Activated CD4-positive, alpha-beta T cell treated with anti-CD3 and anti-CD28 coated beads, Interleukin-2, amount 10 ng/mL, durations not matched to agents 24 days and 14 days (primary cell): ENCODE data around the gene PGLYRP2. TPM values are rescaled to one million over a fixed set of nuclear protein-coding genes. Genes with fewer than 3 reads are reported as not detected.

ENCODE experiments used
- DNase-seq: peaks from one replicate; pipeline ENCODE4 v3.0.0; 2022
- H3K27ac Mint-ChIP-seq: one replicate; pipeline ENCODE4 v1.8.0; 2022; ENCODE audit warnings: mild to moderate bottlenecking, mixed read lengths
- H3K27me3 Mint-ChIP-seq: one replicate; pipeline ENCODE4 v1.8.0; 2022; ENCODE audit warnings: mixed read lengths
- H3K36me3 Mint-ChIP-seq: one replicate; pipeline ENCODE4 v1.8.0; 2022; ENCODE audit warnings: low read depth, mild to moderate bottlenecking, mixed read lengths
- H3K4me1 Mint-ChIP-seq: one replicate; pipeline ENCODE4 v1.8.0; 2021; ENCODE audit warnings: mixed read lengths
- H3K4me3 Mint-ChIP-seq: one replicate; pipeline ENCODE4 v1.8.0; 2022; ENCODE audit warnings: mild to moderate bottlenecking, moderate library complexity, mixed read lengths
- H3K9me3 Mint-ChIP-seq: one replicate; pipeline ENCODE4 v1.8.0; 2021; ENCODE audit warnings: mixed read lengths
- intact Hi-C: fragments of 100-400 bp; cut with micrococcal nuclease; formaldehyde crosslinking; loops from one replicate; pipeline ENCODE4 v1.15.1; 2023
- total RNA-seq: library from RNA; stranded (reverse); gene quantifications from 2 replicates; pipeline ENCODE4 v1.2.3, GENCODE V29; 2022

Gene PGLYRP2
- total RNA-seq, 1 donor from 2014 or later: not detected

DNA sequence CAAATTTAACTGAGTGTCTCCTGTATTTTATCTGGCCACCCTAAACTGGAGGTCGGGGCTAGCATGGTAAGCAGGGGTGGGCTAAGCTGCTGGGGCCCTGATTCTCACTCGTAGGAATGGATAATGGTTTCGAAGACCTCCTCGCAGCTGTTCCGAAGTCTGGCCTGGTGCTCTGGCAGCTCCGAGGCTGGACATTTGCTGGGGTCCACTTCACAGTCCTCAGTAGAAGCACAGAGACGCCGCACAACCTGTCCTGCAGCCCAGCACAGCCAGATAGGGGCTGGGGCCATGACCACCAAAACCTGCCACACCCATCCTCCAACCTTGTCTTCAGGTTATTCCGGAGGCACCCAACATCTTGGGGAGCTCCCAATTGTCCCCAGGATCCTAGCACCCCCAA lies 23.3 kb downstream of the PGLYRP2 start:
- Mint-ChIP-seq H3K4me1 (peaks cover 19% of the 10 kb centered on the region), H3K9me3 (no peaks in the 10 kb centered on the region), H3K36me3 (peaks cover 70% of the 10 kb centered on the region), H3K27ac (no peak overlapping the region), H3K4me3 (no peak overlapping the region), H3K27me3 (no peaks in the 10 kb centered on the region)
- intact Hi-C loops: no loop called here
- DNase-seq: no peak

- DNase-seq: no peak
- H3K27ac Mint-ChIP-seq: peak overlapping the region; percentile 41
- H3K4me3 Mint-ChIP-seq: no peak overlapping the region
- H3K9me3 Mint-ChIP-seq: peaks cover 6% of the 10 kb centered on the region
- peaks cover 24% of the 10 kb centered on the region for H3K4me1 Mint-ChIP-seq
- no peaks in the 10 kb centered on the region for H3K27me3 Mint-ChIP-seq
- H3K36me3 Mint-ChIP-seq: peaks cover 64% of the 10 kb centered on the region
- intact Hi-C loops: no loop called here
These were observed 25.1 kb downstream of the PGLYRP2 start for GRCh38 chr19:15453906-15454860.

- H3K36me3 Mint-ChIP-seq: peaks cover 67% of the 10 kb centered on the region
- intact Hi-C loops: no loop called here
- no peak overlapping the region for H3K4me3 Mint-ChIP-seq
These were observed 26.2 kb downstream of the PGLYRP2 start for GRCh38 chr19:15453091-15453578.

DNA sequence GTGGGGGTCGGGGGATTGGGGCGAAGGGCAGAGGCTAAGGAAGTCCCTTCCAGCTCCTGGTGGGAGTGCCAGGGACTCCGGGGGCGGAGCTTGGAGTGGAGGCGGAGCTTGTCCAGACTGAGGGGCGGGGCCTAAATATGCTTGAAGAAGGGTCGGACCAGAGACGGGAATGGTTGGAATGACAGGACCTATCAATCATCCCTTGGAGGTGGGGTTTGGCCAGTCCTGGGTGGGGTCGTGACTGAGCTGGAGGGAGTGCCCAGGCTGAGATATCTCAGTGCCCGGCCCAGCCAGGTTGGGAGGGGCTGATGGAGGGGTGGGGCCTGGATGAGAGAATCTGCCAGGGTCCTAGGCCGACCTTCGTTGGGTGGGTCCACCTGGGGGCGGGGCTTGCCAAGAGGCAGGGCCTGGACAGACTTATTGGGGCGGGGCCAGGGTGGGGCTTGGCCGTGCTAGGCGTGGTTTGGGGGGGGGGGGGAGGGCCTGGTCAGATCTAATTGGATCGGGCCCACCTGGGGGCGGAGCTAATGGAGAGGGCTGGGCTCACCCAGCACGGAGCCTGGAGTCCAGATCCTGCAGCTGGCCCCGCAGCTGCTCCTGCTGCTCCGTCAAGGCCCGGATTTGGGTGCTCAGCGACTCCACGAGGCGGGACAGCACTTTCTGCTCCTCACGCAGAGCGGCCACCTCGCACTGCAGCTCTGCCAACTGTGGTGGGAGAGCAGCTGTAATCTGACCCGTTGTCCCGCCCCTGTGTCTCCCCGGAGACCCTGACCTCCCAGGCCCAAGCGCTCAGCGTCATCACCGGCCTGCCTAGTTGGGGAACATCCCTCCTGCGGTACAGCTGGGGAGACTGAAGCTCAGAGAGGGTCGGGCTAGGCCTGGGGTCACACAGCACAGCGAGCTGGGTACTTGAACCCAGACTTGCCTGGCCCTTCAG lies 26.9 kb downstream of the PGLYRP2 start:
- Mint-ChIP-seq H3K27ac (peak overlapping the region; percentile 37), H3K27me3 (no peaks in the 10 kb centered on the region), H3K9me3 (peaks cover 6% of the 10 kb centered on the region), H3K4me1 (peaks cover 30% of the 10 kb centered on the region), H3K36me3 (peaks cover 63% of the 10 kb centered on the region), H3K4me3 (no peak overlapping the region)
- peak; percentile 80 for DNase-seq
- intact Hi-C loops: no loop called here

More at GRCh38 chr19:15453091-15453578, 26.2 kb downstream of the PGLYRP2 start:
- DNase-seq: no peak
- peaks cover 6% of the 10 kb centered on the region for H3K9me3 Mint-ChIP-seq
- H3K27me3 Mint-ChIP-seq: no peaks in the 10 kb centered on the region
- H3K4me1 Mint-ChIP-seq: peaks cover 30% of the 10 kb centered on the region
- no peak overlapping the region for H3K27ac Mint-ChIP-seq

DNA sequence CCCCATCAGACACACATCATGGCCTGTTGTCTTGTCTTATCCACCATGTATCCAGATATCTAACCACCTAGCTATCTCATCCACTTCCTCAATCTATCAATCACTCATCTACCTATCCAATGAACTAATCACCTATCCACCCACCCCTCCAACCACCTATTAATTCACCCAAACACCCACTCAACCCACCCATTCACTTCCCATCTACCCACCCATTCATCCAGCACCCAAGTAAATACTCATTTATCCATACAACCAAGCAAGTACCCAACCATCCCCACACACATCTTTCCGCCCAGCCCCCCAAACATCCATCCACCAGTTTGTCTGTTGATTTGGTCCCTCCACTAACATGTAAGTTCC lies 28.8 kb downstream of the PGLYRP2 start:
- H3K4me1 Mint-ChIP-seq: peaks cover 30% of the 10 kb centered on the region
- peaks cover 6% of the 10 kb centered on the region for H3K9me3 Mint-ChIP-seq
- peaks cover 50% of the 10 kb centered on the region for H3K36me3 Mint-ChIP-seq
- DNase-seq: no peak
- intact Hi-C loops: no loop called here
- H3K27me3 Mint-ChIP-seq: no peaks in the 10 kb centered on the region
- H3K4me3 Mint-ChIP-seq: peak overlapping the region; percentile 74
- H3K27ac Mint-ChIP-seq: peak overlapping the region; percentile 92

- Mint-ChIP-seq H3K36me3 (peaks cover 44% of the 10 kb centered on the region), H3K27me3 (no peaks in the 10 kb centered on the region), H3K27ac (peak within 1 kb of the TSS; percentile 92), H3K4me3 (peak within 1 kb of the TSS; percentile 74), H3K9me3 (peaks cover 6% of the 10 kb centered on the region), H3K4me1 (peaks cover 30% of the 10 kb centered on the region)
- intact Hi-C loops: no loop called here
- DNase-seq: peak; percentile 94
These were observed 29.4 kb downstream of the PGLYRP2 start, which contains the start of gene WIZ for GRCh38 chr19:15449620-15450527. WIZ (minus strand) TSS chr19:15449956; CDS start chr19:15448307, 1,649 bp downstream.

- intact Hi-C loops: no loop called here
- DNase-seq: no peak
- Mint-ChIP-seq H3K36me3 (peaks cover 36% of the 10 kb centered on the region), H3K4me3 (peak overlapping the region; percentile 73), H3K27ac (peak overlapping the region; percentile 52), H3K9me3 (peaks cover 6% of the 10 kb centered on the region), H3K27me3 (no peaks in the 10 kb centered on the region), H3K4me1 (peaks cover 30% of the 10 kb centered on the region)
These were observed 30.3 kb downstream of the PGLYRP2 start for GRCh38 chr19:15448778-15449619.

- DNase-seq: no peak
- intact Hi-C loops: no loop called here
- Mint-ChIP-seq H3K36me3 (peaks cover 30% of the 10 kb centered on the region), H3K4me3 (peak overlapping the region; percentile 73), H3K27ac (peak overlapping the region; percentile 52), H3K9me3 (peaks cover 6% of the 10 kb centered on the region), H3K4me1 (peaks cover 26% of the 10 kb centered on the region), H3K27me3 (no peaks in the 10 kb centered on the region)
These were observed 31.1 kb downstream of the PGLYRP2 start for GRCh38 chr19:15448044-15448777.

- intact Hi-C loops: no loop called here
These were observed 32.2 kb downstream of the PGLYRP2 start for GRCh38 chr19:15447057-15447456.

DNA sequence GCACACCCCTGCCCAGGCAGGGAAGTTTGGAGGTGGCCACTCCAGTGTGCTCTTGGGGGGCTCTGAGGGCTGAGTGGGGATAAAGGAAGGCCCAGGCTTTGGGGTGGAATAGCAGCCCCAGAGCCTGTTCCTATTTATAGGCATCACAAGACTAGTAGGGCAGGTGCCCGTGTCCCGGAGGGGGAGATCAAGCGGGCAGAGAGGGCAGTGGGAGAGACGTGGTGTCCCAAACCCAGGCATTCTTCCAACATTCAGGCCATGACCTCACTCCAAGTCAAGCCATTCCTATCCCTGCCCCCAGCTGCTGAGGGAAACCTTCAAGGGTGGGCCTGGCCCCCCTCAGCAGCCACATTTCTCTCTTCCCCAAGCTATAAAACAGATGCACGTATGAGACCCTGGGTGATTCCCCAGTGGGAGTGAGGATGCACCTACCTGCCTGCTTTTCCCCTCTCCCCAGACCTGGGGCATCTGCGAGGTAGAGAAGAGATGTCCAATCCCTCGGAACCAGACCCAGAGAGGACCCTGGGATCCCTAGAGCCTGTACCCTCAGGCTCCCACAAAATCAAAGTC lies 33.4 kb downstream of the PGLYRP2 start:
- Mint-ChIP-seq H3K4me1 (peaks cover 14% of the 10 kb centered on the region), H3K27ac (no peak overlapping the region), H3K27me3 (no peaks in the 10 kb centered on the region), H3K36me3 (peaks cover 14% of the 10 kb centered on the region), H3K4me3 (no peak overlapping the region), H3K9me3 (peaks cover 6% of the 10 kb centered on the region)
- DNase-seq: no peak
- intact Hi-C loops: no loop called here

More at GRCh38 chr19:15447057-15447456, 32.2 kb downstream of the PGLYRP2 start:
- Mint-ChIP-seq H3K36me3 (peaks cover 25% of the 10 kb centered on the region), H3K4me3 (no peak overlapping the region), H3K4me1 (peaks cover 22% of the 10 kb centered on the region), H3K9me3 (peaks cover 6% of the 10 kb centered on the region), H3K27me3 (no peaks in the 10 kb centered on the region), H3K27ac (no peak overlapping the region)
- no peak for DNase-seq

DNA sequence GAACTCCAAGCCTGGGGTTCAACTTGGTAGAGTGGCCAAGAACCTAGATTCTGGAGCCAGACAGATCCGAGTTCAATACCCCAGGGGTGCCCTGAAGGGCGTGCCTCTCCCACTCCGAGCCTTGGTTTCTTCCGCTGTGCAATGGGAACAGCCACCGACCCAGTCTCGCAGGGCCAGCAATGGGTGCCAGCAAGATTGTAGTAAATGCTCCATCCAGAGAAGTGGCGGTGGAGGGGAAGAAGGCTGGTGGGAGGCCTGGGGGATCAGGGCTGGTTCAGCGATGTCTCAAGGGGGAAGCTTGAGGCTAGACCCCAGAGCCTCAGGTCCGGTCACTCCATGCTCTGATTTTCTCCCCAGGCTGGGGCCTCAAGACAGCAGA lies 34.1 kb downstream of the PGLYRP2 start:
- Mint-ChIP-seq H3K4me3 (no peak overlapping the region), H3K36me3 (peaks cover 8% of the 10 kb centered on the region), H3K27me3 (no peaks in the 10 kb centered on the region), H3K4me1 (peaks cover 8% of the 10 kb centered on the region), H3K27ac (no peak overlapping the region), H3K9me3 (peaks cover under 1% of the 10 kb centered on the region)
- intact Hi-C loops: no loop called here
- DNase-seq: no peak
